HG03175 (cell line): ENCODE data around the gene EDEM3.
"Not testable (repeated sequence)": the region's sequence is repeated elsewhere in the genome, so short reads cannot be mapped to it uniquely, and the experiment has no call there.

ENCODE experiments used
- ATAC-seq: cut with Tn5 transposase; IDR thresholded peaks from one replicate; pipeline ENCODE4 v1.9.1; 2021; ENCODE audit warnings: mild to moderate bottlenecking, moderate library complexity; ENCODE audit not compliant: unreplicated experiment

EDEM3 gene

DNA sequence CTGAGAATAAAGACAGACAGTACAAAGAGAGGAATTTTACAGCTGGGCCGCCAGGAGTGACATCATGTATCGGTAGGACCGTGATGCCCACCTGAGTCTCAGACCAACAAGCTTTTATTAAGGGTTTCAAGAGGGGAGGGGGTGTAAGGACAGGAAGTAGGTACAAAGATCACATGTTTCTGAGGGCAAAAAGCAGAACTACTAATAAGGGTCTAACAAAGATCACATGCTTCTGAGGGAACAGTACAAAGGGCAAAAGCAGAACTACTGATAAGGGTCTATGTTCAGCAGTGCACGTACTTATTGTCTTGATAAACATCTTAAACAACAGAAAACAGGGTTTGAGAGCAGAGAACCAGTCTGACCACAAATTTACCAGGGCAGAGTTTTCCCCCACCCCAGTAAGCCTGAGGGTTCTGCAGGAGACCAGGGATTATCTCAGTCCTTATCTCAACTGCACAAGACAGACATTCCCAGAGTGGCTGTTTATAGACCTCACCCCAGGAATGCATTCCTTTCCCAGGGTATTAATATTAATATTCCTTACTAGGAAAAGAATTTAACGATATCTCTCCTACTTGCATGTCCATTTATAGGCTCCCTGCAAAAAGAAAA is 73.9 kb downstream of the EDEM3 start:
- not testable (repeated sequence) for ATAC-seq

DNA sequence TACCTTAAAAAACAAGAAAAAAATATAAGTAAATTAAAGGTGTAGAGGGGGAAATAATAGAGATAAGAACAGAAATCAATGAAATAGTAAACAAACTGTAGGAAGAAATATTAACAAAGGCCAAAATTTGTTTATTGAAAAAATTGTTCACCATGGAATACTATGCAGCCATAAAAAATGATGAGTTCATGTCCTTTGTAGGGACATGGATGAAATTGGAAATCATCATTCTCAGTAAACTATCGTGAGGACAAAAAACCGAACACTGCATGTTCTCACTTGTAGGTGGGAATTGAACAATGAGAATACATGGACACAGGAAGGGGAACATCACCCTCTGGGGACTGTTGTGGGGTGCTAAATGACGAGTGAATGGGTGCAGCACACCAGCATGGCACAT is 75.2 kb downstream of the EDEM3 start:
- not testable (repeated sequence) for ATAC-seq

DNA sequence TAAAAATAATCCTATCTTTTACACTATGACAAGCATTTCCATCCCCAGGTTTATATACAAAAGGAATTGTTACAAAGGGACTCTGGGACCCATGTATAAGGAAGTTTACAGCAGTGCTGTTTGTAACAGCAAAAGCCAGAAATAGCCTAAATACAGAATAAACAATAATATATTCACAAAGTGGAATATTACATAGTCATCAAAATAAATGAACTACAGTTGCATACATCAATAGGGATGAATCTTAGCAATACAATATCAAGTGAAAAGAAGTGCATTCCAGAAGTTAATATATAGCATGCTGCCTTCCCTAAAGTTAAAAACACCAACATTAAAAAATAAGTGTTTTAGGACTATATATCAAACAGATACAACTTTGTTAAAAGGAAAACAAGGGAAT is 77.3 kb downstream of the EDEM3 start:
- no peak for ATAC-seq

DNA sequence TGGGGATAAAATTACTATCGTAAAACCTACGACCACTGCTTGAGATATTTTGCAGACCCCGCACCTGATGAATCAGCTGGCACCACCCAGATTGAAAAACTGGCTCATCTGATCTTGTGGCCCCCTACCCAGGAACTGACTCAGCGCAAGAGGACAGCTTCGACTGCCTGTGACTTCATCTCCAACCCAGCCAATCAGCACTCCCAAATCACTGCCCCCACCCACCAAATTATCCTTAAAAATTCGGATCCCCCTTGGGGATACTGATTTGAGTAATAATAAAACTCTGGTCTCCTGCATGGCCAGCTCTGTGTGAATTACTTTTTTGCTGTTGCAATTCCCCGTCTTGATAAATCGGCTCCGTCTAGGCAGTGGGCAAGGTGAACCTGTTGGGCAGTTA is 81.4 kb downstream of the EDEM3 start:
- no peak for ATAC-seq

- no peak for ATAC-seq
Observed at GRCh38 chr1:184672013-184672726, 82.5 kb downstream of the EDEM3 start.

GRCh38 chr1:184669391-184669790 is 85.3 kb downstream of the EDEM3 start:
- no peak for ATAC-seq

DNA sequence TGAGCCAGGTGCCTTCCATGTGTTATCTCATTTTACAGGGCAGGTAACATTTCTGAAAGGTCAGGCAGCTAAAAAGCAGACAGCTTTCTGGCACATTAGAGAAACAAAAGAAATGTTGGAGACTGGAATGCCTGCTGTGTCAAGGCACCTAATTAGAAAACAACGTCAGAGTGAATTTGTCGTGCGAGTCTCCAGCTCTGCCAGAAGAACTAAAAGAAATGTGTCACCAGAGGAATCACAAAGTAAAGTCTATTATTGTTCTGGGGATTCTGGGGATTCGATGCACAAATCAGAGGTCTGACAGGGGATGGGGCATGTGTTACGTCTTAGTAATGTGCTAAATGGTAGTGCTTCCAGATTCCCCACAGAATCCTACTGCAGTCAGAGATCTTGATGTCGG is 89.3 kb downstream of the EDEM3 start:
- ATAC-seq: no peak

DNA sequence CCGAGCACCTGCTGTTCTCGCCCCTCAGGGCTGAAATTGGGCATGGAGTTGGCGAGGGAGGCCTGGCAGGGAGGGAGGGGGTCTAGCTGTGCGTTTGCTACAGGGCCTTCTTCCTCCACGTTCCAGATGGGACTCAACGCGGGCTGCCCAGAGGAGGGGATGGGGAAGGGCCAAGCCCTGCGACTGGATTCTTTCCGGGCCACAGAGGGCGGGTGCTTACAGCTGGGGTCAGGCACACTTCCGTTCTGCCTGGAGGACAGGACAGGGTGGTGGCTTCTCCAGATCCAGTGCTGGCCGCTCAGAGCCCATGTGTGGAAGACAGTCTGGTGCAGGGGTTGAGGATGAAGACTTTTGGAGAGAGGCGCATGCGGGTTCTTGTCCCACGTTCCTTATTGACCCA is 90.0 kb downstream of the EDEM3 start:
- ATAC-seq: no peak

DNA sequence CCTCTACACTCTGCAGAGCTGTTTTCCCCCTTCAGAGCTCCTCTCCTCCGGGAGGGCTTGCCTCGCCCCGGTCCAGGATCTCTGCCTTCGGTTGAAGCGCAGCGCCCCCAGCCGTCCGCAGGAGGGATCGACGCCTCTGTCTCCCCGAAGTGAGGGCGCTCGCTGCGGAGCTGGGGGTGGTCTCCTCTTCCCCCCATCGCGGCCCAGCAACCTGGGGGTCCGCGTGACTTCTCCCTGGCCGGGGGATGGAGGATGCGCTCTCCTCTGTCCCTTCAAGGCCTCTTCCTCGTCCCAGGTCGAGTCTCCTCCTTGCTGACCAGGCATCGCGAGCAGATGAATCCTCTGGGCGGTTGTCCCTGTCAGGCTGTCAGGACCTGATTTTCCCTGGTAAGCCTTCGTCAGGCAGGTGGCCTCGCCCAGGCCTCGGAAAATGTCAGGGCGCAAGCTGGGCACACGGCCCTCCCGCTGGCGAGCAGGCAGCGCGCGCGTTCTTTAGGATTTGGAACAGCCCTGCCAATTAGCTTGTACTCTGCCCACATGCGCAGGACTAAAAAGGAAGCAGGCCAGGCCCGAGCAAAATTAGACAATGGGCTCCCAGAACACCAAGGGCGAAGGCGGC is 90.5 kb downstream of the EDEM3 start:
- ATAC-seq: peak; percentile 67

DNA sequence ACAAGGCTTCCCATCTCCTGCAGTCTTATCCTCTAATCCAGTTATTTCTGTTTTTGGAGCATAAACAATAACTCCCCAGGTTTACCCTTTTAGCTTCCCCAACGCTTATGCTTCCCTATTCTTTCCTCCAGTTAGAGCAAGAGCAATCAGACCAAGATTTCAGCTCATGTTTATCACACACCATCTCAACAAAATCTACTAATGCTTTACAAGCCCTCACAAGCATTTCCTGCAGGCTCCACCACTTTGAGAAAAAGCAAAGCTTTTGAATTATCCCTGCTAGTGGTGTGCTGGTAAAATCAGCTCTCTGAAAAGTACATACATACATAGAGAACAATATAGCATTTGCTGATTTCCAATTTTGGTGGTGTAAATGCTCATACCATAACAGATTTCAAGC is 92.9 kb downstream of the EDEM3 start:
- ATAC-seq: no peak

DNA sequence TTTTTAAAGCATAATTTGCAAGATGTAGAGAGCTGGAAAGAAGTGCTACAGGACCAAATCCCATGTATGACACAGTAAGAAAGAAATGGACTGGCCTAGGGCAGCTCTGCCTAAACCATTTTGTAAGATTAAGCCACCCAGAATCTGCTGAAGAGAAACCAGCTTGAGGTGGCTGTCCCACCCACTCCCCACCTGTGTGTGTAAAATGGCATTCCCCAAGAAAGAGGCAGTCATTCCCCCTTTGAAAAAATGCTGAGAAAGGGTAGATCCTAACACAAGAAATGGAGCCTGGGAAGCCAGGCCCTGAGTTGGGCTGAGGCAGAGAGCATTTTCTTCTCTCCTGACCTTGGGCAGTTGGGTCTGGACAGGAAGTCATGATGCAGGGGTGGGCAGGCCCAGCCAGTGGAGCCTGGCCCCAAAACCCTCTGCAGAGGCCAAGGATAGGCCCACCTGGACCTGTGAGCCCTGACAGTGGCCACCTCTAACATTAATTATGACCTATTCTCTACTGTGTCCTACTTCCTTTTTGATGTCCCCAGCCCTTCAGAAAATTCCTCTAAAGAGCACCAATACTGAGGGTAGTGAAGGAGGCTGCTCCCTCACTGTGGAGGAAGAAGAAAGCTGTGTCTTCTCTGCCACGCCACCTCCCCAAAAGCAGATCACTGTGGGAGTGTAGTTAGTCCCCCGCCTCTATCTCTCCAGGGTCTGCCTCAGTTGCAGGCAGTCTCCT is 94.0 kb downstream of the EDEM3 start:
- no peak for ATAC-seq

GRCh38 chr1:184658055-184658454 is 96.6 kb downstream of the EDEM3 start:
- ATAC-seq: no peak

DNA sequence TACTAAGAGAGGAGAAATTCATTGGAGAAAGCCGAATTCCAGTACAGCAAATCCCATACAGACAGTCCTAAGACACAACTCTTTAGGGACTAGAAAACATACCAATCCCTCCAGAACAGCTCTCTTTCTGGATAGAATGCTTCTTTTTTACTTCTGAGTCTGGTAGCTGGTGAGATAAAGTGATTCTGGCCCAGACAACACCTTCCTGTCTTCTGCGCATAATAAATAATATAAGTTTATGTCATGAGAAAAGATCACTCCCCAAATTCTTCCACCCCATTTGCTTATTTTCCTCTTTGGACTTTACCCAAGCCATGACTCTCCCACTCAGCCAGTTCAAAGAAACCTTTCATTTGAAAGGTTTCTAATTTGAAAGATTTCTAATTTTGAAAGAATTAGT is 98.4 kb downstream of the EDEM3 start:
- no peak for ATAC-seq

DNA sequence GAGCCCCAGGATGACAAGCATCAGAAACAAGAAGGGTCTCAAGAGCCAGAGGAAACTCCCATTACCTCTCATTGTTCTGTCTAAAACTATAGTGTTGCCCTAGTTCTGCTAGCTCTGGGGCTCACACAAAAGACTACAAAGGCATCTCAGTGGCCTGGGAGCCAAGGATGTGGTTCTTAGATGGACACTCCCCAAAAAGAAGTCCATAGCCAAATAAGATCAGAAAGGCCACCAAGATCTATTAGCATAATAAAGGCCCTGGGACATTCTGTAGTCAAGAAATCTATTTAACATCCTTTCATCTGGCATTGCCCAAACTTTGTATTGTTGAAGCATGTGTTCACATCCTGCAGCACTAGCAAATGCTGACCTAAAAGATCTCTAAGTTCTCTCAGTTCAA is 99.5 kb downstream of the EDEM3 start:
- ATAC-seq: no peak

DNA sequence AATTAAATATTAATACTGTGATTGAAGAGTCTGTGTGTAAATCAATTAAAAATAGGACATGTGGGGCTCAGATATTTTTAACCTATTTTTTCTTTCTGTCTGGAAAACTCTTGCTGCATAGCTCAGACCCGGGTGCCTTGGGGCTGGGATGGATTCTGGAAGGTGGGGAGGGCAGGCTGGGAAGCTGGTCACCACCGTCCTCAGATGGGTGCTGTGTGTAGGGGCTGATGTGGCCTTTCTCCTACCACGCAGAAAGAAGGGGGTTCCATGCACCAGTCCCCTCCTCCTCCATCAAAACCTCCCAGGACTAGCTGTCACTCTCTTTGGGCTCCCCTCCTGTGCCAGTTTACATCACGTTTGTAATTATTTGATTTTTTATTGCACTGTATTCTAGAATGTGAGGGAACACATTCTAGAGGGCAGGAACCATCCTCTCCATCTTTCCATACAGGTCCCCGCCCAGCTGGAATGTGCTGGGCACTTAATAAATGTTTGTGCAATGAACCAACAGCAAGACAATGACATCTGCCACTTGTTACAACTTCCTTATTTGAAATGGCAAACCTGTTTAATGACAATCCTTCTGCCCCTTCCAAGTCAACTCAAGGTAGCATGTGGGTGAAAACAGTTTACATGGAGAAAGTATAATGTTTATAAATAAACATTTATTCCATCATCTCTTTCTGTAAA is 104.3 kb downstream of the EDEM3 start:
- ATAC-seq: no peak

DNA sequence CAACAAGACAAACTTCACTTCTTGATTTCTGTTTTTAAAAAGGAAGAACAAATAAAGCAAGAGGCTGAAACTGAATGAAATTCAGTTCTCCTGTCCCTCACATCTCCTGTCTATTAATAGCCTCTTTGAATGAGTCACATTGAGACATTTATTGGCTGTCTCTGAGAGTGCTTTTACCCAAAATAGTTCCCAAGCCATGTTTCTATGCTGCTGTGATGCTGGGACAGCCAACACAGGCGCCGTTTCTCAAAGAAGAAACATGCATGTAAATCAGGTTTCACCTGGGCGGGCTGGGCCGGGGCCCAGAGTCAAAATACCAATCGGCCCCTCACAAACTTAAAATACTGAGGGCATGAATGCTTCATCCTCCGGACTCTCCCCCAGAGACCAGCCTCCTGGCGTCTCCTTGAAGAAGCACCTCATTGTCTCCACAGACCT is 105.2 kb downstream of the EDEM3 start:
- no peak for ATAC-seq

DNA sequence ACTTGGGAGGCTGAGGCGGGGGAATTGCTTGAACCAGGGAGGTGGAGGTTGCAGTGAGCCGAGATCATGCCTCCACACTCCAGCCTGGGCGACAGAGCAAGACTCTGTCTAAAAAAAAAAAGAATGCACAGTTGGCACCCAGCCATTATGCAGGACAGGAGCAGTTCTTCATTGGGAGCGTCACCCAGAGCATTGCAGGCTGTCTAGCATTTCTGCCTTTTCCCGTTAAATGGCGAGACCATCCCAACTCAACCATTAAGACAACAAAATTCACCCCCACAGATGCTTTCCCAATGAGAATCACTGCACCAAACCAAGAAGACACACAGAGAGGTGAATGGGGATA is 105.8 kb downstream of the EDEM3 start:
- ATAC-seq: no peak

DNA sequence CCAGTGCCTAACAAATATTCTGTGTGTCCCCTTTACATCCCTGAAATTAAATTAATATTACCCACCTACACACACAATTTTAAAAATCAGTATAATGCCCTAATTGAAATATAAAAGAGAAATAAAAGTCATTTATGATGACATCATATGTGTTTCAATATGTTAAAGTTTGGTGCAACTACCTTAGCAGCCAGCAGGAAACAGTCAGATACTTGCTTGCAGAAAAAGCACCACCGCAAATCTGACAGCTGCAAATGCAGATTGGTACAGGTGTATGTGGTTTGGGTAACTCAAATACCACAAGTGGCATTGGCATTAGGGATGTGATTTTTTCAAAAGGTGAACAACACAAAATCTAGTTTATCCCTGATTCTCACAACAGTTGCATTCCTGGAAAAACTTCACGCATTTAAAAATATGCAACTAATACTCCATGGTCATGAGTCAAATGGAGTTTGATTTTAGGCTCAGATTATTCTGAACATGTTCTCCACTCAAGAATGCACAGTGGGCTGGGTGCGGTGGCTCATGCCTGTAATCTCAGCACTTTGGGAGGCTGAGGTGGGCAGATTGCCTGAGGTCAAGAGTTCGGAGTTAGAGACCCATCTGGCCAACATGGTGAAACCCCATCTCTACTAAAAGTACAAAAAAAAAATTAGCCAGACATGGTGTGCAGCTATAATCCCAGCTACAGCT is 106.3 kb downstream of the EDEM3 start:
- no peak for ATAC-seq

DNA sequence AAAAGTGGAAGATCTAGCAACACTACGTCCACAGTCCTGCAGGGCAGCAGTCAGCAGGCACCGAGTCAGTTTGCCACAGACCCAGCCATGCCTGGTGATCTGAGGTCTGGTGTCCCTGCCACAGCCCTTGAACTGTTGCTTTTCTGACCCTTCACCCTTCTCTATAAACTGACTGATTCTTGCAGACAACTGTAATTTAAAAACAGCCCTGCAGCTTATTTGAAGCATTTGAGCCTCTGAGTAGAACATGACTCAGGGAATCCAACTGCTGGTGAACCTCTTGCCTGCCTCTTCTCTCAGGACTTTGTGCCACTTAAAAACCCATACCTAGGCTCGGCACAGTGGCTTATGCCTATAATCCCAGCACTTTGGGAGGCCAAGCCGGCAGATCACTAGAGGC is 107.2 kb downstream of the EDEM3 start:
- no peak for ATAC-seq

DNA sequence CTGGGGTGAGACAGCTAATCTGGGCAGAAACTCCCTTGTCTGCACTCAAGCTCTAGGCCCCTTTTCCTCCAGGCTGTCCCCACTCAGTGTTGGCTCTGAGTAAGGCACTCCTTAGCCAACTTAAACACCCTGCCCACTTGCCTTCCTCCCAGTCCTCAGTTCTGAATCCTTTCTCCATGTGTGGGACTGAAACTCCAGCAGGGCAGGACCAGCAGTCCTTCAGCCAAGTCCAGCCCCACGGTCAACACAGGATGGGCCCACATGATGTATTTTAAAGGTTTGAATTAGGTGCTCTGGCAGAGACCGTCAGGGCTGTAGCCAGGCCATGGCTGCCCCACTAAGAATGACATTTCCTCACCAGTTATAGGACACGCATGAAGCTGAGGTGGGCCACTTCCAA is 107.8 kb downstream of the EDEM3 start:
- ATAC-seq: no peak
